Measurements from ENCODE around the gene CTNND2.

Gene CTNND2

DNA sequence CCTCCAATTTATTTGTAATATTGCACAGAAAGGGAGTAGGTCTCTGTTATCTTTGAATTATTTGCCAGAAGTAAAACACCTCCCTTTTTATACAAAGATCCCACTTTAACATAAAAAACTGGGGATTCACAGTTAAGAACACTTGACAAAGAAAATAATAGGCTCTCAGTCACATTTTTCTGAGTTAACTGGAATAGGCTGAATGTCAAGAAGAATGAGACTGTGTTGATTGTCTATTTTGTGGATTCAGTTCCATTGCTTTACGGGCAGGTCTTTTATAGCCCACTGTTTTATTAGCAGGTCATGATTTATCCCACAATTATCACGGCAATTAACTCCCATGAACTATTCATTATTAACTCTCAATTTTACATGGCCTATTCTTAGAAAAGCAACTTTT is 427.4 kb downstream of the CTNND2 start:
- no peaks in the 10 kb centered on the region for H3K36me3 Mint-ChIP-seq

DNA sequence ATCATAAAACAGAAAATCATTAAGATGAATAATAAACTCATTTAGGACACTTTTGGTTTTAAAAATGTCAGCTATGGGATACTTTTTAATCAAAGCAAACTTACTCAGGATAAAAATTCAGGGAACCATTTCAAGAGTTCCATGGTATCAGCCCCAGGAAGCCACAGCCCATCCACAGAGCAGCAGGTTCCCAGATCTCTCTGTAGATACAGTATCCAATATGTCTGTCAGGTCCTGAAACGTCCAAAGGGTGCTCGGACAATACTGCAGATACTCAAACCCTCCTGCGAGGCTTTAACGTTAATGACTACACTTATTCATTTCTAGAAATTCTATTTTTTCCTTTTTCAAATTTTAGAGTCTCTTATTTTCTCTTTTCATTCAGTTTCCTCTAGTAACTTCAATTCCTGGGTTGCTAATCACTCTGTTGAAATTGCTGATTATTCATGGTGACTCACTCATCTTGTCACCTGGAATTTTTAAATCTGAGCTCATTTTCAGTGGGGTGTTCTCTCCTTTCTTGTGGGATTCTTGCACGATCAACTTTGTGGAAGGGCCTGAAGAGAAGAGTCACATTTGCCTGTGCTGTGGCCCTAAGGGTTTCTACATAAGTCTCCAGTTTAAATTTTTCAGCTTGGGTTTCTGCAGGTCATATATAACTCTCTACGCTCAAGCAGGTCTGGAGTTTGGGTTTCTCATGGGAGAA is 435.8 kb downstream of the CTNND2 start:
- no peaks in the 10 kb centered on the region for H3K36me3 Mint-ChIP-seq
- no peak overlapping the region for H3K4me3 Mint-ChIP-seq
- ATAC-seq (replicated peaks) (no peak), DNase-seq (no peak)
- peaks cover 2 to 5% of the 10 kb centered on the region in 2 donors for H3K9me3 Mint-ChIP-seq
- H3K27me3 Mint-ChIP-seq = no peaks in the 10 kb centered on the region
- no peaks in the 10 kb centered on the region for H3K4me1 Mint-ChIP-seq
- H3K27ac Mint-ChIP-seq = no peak overlapping the region

More for the DNA sequence above, 427.4 kb downstream of the CTNND2 start:
- no peak for ATAC-seq (replicated peaks)
- Mint-ChIP-seq H3K4me1 (no peaks in the 10 kb centered on the region), H3K4me3 (no peak overlapping the region), H3K9me3 (peaks cover 0 to 2% of the 10 kb centered on the region in 2 donors), H3K27ac (no peak overlapping the region), H3K27me3 (peaks cover 0 to 3% of the 10 kb centered on the region in 2 donors)
- DNase-seq = no peak

DNA sequence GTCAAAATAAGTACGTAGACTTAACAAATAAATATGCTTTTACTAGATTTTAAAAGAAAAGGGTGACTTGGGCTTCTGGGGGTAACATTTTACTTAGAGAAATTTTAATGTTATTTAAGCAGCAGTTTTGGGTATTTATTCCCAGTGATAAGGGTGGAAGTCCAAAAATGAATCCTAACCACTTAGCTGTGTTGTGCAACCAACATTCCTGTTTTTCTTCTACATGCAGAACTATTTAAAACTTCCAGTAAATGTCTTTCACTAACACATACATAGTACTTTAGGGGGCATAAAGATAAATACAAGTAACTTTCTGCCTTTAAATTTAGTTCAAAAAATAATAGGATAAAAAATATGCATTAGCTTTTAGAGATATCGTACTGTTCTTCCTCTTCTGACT is 436.7 kb downstream of the CTNND2 start:
- Mint-ChIP-seq H3K4me1 (no peaks in the 10 kb centered on the region), H3K27ac (no peak overlapping the region), H3K9me3 (peaks cover 2 to 5% of the 10 kb centered on the region in 2 donors), H3K27me3 (no peaks in the 10 kb centered on the region), H3K36me3 (no peaks in the 10 kb centered on the region), H3K4me3 (no peak overlapping the region)
- ATAC-seq (replicated peaks) = no peak
- no peak for DNase-seq

DNA sequence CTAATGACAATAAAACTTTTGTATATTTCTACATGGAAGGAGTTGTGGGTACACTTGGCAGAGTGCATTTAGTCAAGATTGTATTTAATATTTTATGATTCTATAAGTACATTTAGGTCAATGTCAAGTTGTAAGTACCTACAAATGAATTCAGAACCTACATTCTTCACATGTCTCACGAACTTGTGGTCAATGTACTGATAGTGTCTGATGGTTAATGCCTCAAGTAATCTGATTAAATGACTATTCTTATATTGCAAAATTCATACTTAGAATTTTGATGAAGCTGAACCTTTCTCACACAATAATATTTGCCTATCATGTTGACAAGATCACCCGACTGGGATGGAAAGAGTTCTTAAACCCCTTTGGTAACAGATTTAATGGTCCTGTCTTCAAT is 444.5 kb downstream of the CTNND2 start:
- DNase-seq = no peak
- Mint-ChIP-seq H3K9me3 (peaks cover 3 to 5% of the 10 kb centered on the region in 2 donors), H3K27me3 (no peaks in the 10 kb centered on the region), H3K36me3 (no peaks in the 10 kb centered on the region), H3K4me3 (no peak overlapping the region), H3K4me1 (no peaks in the 10 kb centered on the region), H3K27ac (no peak overlapping the region)
- no peak for ATAC-seq (replicated peaks)

DNA sequence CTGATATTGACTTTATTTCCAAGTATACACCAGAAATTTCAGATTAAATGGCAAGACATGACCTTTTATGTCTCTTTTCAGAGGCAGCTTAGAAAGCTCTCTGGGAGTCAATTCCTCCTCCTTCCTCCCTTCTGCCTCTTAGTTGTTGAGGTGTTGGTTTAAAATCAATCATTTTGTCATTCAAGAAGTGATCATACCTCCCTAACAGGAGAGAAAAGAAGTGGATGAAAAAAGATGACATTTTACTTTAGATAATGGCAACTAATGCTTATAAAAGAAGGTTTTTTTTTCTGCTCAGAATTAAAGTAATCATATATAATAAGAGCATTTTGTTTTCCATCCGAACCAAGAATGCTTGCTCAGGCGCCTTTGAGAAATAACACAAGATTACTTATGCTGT is 448.7 kb downstream of the CTNND2 start:
- Mint-ChIP-seq H3K4me3 (no peak overlapping the region), H3K27ac (no peak overlapping the region), H3K36me3 (no peaks in the 10 kb centered on the region), H3K4me1 (no peaks in the 10 kb centered on the region), H3K27me3 (no peaks in the 10 kb centered on the region), H3K9me3 (peaks cover 0 to 1% of the 10 kb centered on the region in 2 donors)
- no peak for DNase-seq
- no peak for ATAC-seq (replicated peaks)

DNA sequence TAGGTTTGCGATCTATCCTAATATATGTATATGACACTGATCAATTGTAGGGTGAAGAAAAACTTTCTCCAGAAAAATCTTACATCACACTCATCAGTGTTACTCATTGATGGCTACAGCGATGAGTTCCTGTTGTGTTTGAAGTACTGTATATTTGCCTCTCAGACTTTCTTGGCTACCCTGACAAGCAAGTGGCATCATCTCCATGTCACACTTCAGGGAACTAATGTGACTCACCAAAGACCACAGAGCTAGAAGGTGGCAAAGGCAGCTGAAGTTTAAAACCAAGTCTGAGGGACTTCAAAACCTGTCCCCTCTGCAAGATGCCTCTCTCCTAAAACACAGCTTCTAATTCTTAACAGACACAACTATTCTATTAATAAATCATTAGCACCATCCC is 451.4 kb downstream of the CTNND2 start:
- no peak overlapping the region for H3K4me3 Mint-ChIP-seq
- H3K9me3 Mint-ChIP-seq = no peaks in the 10 kb centered on the region

DNA sequence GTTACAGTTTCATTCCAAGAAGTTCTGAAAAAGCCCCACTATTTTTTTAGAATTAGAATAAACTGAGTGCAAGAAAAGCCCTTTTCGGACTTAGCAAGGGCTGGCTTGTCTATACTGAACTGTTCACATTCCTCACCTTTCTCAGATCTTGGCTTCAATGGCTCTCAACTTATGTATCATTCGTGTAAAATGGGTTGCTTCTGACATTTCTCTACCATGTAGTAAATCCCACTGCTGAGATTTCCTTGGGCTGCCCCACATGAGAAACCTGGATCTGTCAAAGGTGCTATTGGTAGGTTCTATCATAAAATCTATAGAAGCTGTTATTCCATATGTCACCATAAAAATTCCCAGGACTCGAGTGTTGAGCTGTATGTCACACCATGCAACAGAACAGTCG is 454.3 kb downstream of the CTNND2 start:
- Mint-ChIP-seq H3K27ac (no peak overlapping the region), H3K4me1 (no peaks in the 10 kb centered on the region), H3K4me3 (no peak overlapping the region), H3K36me3 (no peaks in the 10 kb centered on the region), H3K27me3 (no peaks in the 10 kb centered on the region), H3K9me3 (no peaks in the 10 kb centered on the region)
- ATAC-seq (replicated peaks) (no peak), DNase-seq (no peak)

More for the DNA sequence above, 451.4 kb downstream of the CTNND2 start:
- H3K27ac Mint-ChIP-seq = no peak overlapping the region
- H3K36me3 Mint-ChIP-seq = no peaks in the 10 kb centered on the region
- DNase-seq (no peak), ATAC-seq (replicated peaks) (no peak)
- H3K27me3 Mint-ChIP-seq = no peaks in the 10 kb centered on the region
- no peaks in the 10 kb centered on the region for H3K4me1 Mint-ChIP-seq

DNA sequence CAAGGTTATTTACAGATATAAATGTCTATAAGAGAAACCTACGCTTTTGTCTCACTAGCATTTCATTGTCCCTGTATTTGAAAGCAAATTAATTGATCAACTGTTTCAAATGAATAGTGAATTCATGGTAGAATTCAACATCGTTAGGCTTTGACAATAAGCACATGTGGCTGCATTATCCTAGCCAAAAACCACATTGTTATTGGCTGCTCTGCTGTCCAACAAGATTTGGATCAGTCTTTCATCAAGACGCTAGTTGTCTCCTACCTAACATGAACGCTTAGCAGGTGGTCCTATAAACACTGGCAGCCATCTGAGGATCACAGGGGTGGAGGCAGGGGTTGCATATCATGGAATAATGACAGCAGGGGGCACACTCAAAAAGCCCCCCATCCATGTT is 455.0 kb downstream of the CTNND2 start:
- no peak for ATAC-seq (replicated peaks)
- no peak overlapping the region for H3K27ac Mint-ChIP-seq
- H3K27me3 Mint-ChIP-seq = no peaks in the 10 kb centered on the region
- no peaks in the 10 kb centered on the region for H3K4me1 Mint-ChIP-seq
- no peaks in the 10 kb centered on the region for H3K9me3 Mint-ChIP-seq
- H3K36me3 Mint-ChIP-seq = no peaks in the 10 kb centered on the region
- no peak overlapping the region for H3K4me3 Mint-ChIP-seq
- no peak for DNase-seq

DNA sequence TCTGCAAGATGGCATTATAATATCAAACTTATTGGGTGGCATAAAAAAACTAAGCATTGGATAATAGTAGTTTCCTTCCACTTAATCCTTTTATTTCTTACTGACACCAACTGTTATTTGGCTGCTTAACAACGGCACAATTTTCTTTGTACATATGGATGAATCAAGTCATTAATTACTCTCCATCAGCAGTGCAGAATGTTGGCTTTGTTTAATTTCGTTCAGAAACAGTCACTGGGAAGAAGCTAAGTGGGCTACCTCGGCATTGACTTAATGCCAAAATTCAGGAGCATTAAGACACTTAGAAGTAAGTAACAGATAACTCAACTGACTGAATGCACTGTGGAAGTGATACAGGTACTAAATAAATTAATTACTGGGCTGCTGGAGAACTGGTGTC is 460.4 kb downstream of the CTNND2 start:
- no peak overlapping the region for H3K27ac Mint-ChIP-seq
- ATAC-seq (replicated peaks) (no peak), DNase-seq (no peak)
- no peaks in the 10 kb centered on the region for H3K36me3 Mint-ChIP-seq
- no peak overlapping the region for H3K4me3 Mint-ChIP-seq
- no peaks in the 10 kb centered on the region for H3K27me3 Mint-ChIP-seq
- H3K9me3 Mint-ChIP-seq = no peaks in the 10 kb centered on the region
- no peaks in the 10 kb centered on the region for H3K4me1 Mint-ChIP-seq

DNA sequence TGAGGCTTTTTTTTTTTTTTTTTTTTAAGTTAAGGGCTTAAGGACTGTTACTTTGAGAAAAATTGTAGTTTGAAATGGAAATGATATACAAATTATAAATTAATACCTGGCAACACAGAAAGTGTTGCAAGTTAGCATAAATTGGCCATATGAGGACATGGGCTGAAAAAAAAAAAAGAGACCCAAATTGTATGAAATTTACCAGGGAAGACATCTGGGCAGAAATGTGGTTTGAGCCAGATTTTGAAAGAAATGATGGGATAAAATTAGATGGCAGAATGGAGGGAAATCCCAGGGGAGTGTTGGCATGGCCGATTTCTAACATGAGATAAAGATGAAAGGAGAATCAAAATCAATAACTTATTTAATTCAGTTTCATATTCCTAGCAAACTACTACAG is 472.1 kb downstream of the CTNND2 start:
- Mint-ChIP-seq H3K4me3 (no peak overlapping the region), H3K27me3 (no peaks in the 10 kb centered on the region), H3K27ac (no peak overlapping the region), H3K9me3 (peaks cover 0 to 2% of the 10 kb centered on the region in 2 donors), H3K4me1 (no peaks in the 10 kb centered on the region), H3K36me3 (no peaks in the 10 kb centered on the region)
- DNase-seq (no peak), ATAC-seq (replicated peaks) (no peak)

DNA sequence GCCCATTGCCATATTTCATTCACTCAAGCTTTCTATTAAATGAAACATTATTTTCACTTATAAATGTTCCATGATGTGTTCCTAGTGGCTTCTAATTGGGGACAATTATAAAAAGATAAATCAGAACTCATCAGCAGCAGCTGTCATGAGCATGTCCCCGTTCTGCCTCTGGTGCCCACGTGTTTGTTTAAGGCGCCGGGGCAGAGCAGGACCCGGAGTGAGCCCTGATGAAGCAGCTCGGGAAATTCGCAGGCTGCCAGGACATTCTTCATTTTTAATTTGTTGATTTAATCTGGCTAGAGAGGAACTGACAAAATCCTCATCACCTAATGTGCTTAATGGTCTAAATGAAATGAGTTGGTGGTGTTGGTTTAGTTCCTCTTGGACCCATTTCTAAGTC is 475.0 kb downstream of the CTNND2 start:
- DNase-seq (no peak), ATAC-seq (replicated peaks) (no peak)
- no peaks in the 10 kb centered on the region for H3K4me1 Mint-ChIP-seq
- no peaks in the 10 kb centered on the region for H3K36me3 Mint-ChIP-seq
- no peak overlapping the region for H3K4me3 Mint-ChIP-seq
- peaks cover 0 to 3% of the 10 kb centered on the region in 2 donors for H3K9me3 Mint-ChIP-seq
- H3K27me3 Mint-ChIP-seq = no peaks in the 10 kb centered on the region
- H3K27ac Mint-ChIP-seq = no peak overlapping the region

DNA sequence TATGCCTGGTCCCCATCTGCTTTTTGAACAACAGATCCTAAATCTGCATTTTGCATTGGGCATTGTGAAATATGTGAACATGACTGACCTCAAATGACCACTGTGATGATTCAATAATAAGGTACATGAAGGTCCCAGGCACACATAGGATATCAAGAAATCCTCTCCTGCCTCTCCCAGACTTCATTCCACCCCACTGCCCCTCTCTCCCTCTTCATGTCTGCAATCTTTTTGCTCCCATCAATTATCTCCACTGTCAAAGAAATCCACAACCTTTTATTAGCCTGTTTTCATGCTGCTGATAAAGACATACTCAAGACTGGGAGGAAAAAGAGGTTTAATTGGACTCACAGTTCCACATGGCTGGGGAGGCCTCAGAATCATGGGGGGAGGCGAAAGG is 476.7 kb downstream of the CTNND2 start:
- DNase-seq (no peak), ATAC-seq (replicated peaks) (no peak)
- Mint-ChIP-seq H3K4me3 (no peak overlapping the region), H3K27me3 (no peaks in the 10 kb centered on the region), H3K36me3 (no peaks in the 10 kb centered on the region), H3K9me3 (peaks cover 0 to 1% of the 10 kb centered on the region in 2 donors), H3K27ac (no peak overlapping the region), H3K4me1 (no peaks in the 10 kb centered on the region)

DNA sequence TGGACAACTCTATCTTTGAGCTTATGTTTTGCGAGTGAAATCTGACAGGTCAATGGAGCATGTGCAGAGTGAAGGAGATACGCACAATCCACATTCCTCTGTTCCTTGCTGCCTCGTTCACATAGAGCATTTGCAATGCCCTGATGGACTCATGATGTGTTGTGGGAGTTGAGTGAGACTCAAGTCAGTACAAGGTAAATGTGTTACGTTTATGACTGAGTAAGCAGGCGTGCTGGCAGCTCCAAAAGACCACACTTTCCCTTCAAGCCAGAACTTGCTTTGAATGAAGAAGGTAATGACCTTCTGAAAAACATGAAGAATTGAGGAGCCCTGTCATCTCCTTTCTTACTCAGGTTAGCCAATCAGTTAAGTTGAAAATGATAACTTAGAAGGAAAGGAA is 477.8 kb downstream of the CTNND2 start:
- no peak overlapping the region for H3K4me3 Mint-ChIP-seq
- H3K4me1 Mint-ChIP-seq = no peaks in the 10 kb centered on the region
- H3K36me3 Mint-ChIP-seq = no peaks in the 10 kb centered on the region

DNA sequence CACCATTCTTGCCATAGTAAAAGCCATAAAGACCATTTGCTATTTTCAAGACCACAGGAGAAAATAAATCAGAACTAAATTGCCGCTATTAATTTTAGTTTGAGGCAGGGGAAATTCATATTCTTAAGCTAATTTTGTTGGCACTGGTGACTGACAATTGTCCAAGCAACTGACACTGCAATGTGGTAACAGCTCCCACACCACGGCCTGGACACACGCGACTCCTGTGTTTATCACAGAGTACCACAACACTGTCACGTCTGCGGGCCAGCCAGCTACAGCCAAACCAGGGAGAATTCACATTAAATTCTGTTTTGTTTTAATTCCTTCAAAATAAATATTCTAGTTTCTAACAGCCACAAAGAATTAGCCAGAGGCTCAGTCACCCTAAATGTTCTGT is 481.9 kb downstream of the CTNND2 start:
- no peak overlapping the region for H3K27ac Mint-ChIP-seq
- H3K4me3 Mint-ChIP-seq = no peak overlapping the region
- H3K4me1 Mint-ChIP-seq = no peaks in the 10 kb centered on the region
- H3K9me3 Mint-ChIP-seq = peaks cover 8 to 9% of the 10 kb centered on the region in 2 donors
- no peaks in the 10 kb centered on the region for H3K27me3 Mint-ChIP-seq
- DNase-seq (no peak), ATAC-seq (replicated peaks) (no peak)
- H3K36me3 Mint-ChIP-seq = peaks cover 0 to 1% of the 10 kb centered on the region in 2 donors

More for the DNA sequence above, 477.8 kb downstream of the CTNND2 start:
- Mint-ChIP-seq H3K27me3 (no peaks in the 10 kb centered on the region), H3K27ac (no peak overlapping the region), H3K9me3 (peaks cover 0 to 2% of the 10 kb centered on the region in 2 donors)
- ATAC-seq (replicated peaks) = no peak
- DNase-seq = no peak

DNA sequence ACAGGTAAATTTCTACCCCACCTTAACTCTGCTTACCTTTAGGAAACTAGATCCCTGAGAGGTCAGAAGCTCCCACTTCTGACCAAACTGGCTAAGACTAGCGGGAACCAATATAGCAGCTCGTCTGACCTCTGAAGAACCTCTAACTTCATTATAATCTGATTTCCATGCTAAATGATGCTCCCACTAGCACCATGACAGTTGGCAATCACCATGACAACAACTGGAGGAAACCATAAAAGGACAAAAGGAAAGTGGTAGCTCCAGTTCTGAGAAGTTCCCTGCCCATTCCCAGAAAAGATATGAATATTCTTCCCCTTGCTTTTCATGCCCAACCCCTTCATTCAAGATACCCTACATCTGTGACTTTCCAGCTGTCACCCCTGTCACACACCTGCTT is 483.3 kb downstream of the CTNND2 start:
- H3K27me3 Mint-ChIP-seq = no peaks in the 10 kb centered on the region
- ATAC-seq (replicated peaks) (no peak), DNase-seq (no peak)
- H3K9me3 Mint-ChIP-seq = peaks cover 11 to 12% of the 10 kb centered on the region in 2 donors
- peaks cover 0 to 4% of the 10 kb centered on the region in 2 donors for H3K36me3 Mint-ChIP-seq
- H3K4me3 Mint-ChIP-seq = no peak overlapping the region
- no peak overlapping the region for H3K27ac Mint-ChIP-seq
- H3K4me1 Mint-ChIP-seq = no peaks in the 10 kb centered on the region
